Mesothelial cell of epicardium (in vitro differentiated cells): Measurements from ENCODE around the gene TNIP2. TPM values are rescaled to one million over a fixed set of nuclear protein-coding genes. Genes with fewer than 3 reads are reported as not detected.
"Not testable (repeated sequence)": the region's sequence is repeated elsewhere in the genome, so short reads cannot be mapped to it uniquely, and the experiment has no call there.

Experiments
- DNase-seq, 2 experiments: peaks; one replicate each; pipeline ENCODE4 v3.0.0; 2021; ENCODE audit warnings: low spot score in 2 of 2; ENCODE audit not compliant: unreplicated experiment in 2 of 2
- H3K27ac Mint-ChIP-seq: 2 replicates; pipeline ENCODE4 v1.8.0; 2021; ENCODE audit warnings: mixed read lengths
- H3K27me3 Mint-ChIP-seq: 2 replicates; pipeline ENCODE4 v1.8.0; 2021; ENCODE audit warnings: low read depth, mixed read lengths
- H3K36me3 Mint-ChIP-seq: 2 replicates; pipeline ENCODE4 v1.8.0; 2021; ENCODE audit warnings: mixed read lengths
- H3K4me1 Mint-ChIP-seq: 2 replicates; pipeline ENCODE4 v1.8.0; 2021; ENCODE audit warnings: mixed read lengths
- H3K4me3 Mint-ChIP-seq: 2 replicates; pipeline ENCODE4 v1.8.0; 2021; ENCODE audit warnings: mild to moderate bottlenecking, moderate library complexity, mixed read lengths
- H3K9me3 Mint-ChIP-seq: 2 replicates; pipeline ENCODE4 v1.8.0; 2021; ENCODE audit warnings: mixed read lengths
- CTCF ChIP-seq: fragments of 200-600 bp; sonication (generic); IDR thresholded peaks from one replicate; pipeline ENCODE4 v1.5.0; 2021; ENCODE audit warnings: antibody characterized with exemption; ENCODE audit not compliant: unreplicated experiment
- total RNA-seq: library from RNA; stranded (reverse); gene quantifications from 3 replicates; pipeline ENCODE4 v1.2.1, GENCODE V29; 2021

Gene TNIP2
- total RNA-seq, 1 donor from 2014 or later, result 25.0 TPM

GRCh38 chr4:2783790-2784189 is 27.7 kb upstream of the TNIP2 start:
- peaks cover 12% of the 10 kb centered on the region for H3K9me3 Mint-ChIP-seq
- no peak for TF ChIP-seq CTCF
- H3K4me3 Mint-ChIP-seq, result no peak overlapping the region
- peaks cover 16% of the 10 kb centered on the region for H3K27me3 Mint-ChIP-seq
- DNase-seq, result no peak
- H3K36me3 Mint-ChIP-seq, result no peaks in the 10 kb centered on the region
- H3K4me1 Mint-ChIP-seq, result no peaks in the 10 kb centered on the region
- H3K27ac Mint-ChIP-seq, result no peak overlapping the region

GRCh38 chr4:2781911-2782310 is 25.8 kb upstream of the TNIP2 start:
- no peak for DNase-seq
- Mint-ChIP-seq H3K36me3 (no peaks in the 10 kb centered on the region), H3K9me3 (peaks cover 12% of the 10 kb centered on the region), H3K27ac (no peak overlapping the region), H3K27me3 (peaks cover 16% of the 10 kb centered on the region), H3K4me1 (peaks cover 2% of the 10 kb centered on the region), H3K4me3 (no peak overlapping the region)
- TF ChIP-seq CTCF, result no peak

- peaks cover 16% of the 10 kb centered on the region for H3K27me3 Mint-ChIP-seq
- H3K9me3 Mint-ChIP-seq, result peaks cover 12% of the 10 kb centered on the region
- DNase-seq, H3K27ac Mint-ChIP-seq, H3K4me3 Mint-ChIP-seq, H3K36me3 Mint-ChIP-seq, H3K4me1 Mint-ChIP-seq: not testable (repeated sequence)
Measured at GRCh38 chr4:2780643-2781042, 24.5 kb upstream of the TNIP2 start.

- Mint-ChIP-seq H3K27me3 (no peaks in the 10 kb centered on the region), H3K4me1 (peaks cover 2% of the 10 kb centered on the region), H3K4me3 (no peak overlapping the region), H3K36me3 (no peaks in the 10 kb centered on the region), H3K9me3 (peaks cover 11% of the 10 kb centered on the region), H3K27ac (no peak overlapping the region)
- DNase-seq, result no peak
- TF ChIP-seq CTCF, result no peak
Measured at GRCh38 chr4:2771264-2771663, 15.1 kb upstream of the TNIP2 start.

- no peak for TF ChIP-seq CTCF
- no peak for DNase-seq
- Mint-ChIP-seq H3K27me3 (no peaks in the 10 kb centered on the region), H3K4me3 (no peak overlapping the region), H3K36me3 (no peaks in the 10 kb centered on the region), H3K27ac (no peak overlapping the region), H3K4me1 (peaks cover 2% of the 10 kb centered on the region), H3K9me3 (peaks cover 11% of the 10 kb centered on the region)
Measured at GRCh38 chr4:2768921-2769336, 12.8 kb upstream of the TNIP2 start.

GRCh38 chr4:2768124-2768523 is 12.0 kb upstream of the TNIP2 start:
- Mint-ChIP-seq H3K27me3 (no peaks in the 10 kb centered on the region), H3K27ac (no peak overlapping the region), H3K4me3 (no peak overlapping the region), H3K9me3 (peaks cover 11% of the 10 kb centered on the region), H3K4me1 (peaks cover 2% of the 10 kb centered on the region), H3K36me3 (no peaks in the 10 kb centered on the region)
- TF ChIP-seq CTCF, result no peak
- DNase-seq, result no peak
